Chondrocyte (in vitro differentiated cells): ENCODE data around the gene OAS1. TPM values are rescaled to one million over a fixed set of nuclear protein-coding genes. Genes with fewer than 3 reads are reported as not detected.
"Not testable (repeated sequence)": the region's sequence is repeated elsewhere in the genome, so short reads cannot be mapped to it uniquely, and the experiment has no call there.

ENCODE experiments used
- DNase-seq: peaks from one replicate; pipeline ENCODE4 v3.0.0; 2021; ENCODE audit warnings: mixed read lengths, low spot score
- H3K27ac Mint-ChIP-seq: one replicate; pipeline ENCODE4 v1.8.0; 2021; ENCODE audit warnings: mild to moderate bottlenecking, moderate library complexity, mixed read lengths; ENCODE audit not compliant: unreplicated experiment
- H3K27me3 Mint-ChIP-seq: 2 replicates; pipeline ENCODE4 v1.8.0; 2021; ENCODE audit warnings: low read depth, mixed read lengths
- H3K36me3 Mint-ChIP-seq: 2 replicates; pipeline ENCODE4 v1.8.0; 2021; ENCODE audit warnings: low read depth, mixed read lengths
- H3K4me1 Mint-ChIP-seq: 2 replicates; pipeline ENCODE4 v1.8.0; 2021; ENCODE audit warnings: low read depth, mild to moderate bottlenecking, mixed read lengths
- H3K4me3 Mint-ChIP-seq: one replicate; pipeline ENCODE4 v1.8.0; 2021; ENCODE audit warnings: mild to moderate bottlenecking, moderate library complexity, mixed read lengths; ENCODE audit not compliant: unreplicated experiment
- H3K9me3 Mint-ChIP-seq: 2 replicates; pipeline ENCODE4 v1.8.0; 2021; ENCODE audit warnings: low read depth, mixed read lengths
- CTCF ChIP-seq: fragments of 200-600 bp; sonication (generic); IDR thresholded peaks from 2 replicates; pipeline ENCODE4 v1.5.0; 2021; ENCODE audit warnings: antibody characterized with exemption, mild to moderate bottlenecking, moderate library complexity
- total RNA-seq: library from RNA; stranded (reverse); gene quantifications from 3 replicates; pipeline ENCODE4 v1.2.1, GENCODE V29; 2021

Gene OAS1
- total RNA-seq, 1 donor from 2014 or later: not detected

- no peak for DNase-seq
Observed at GRCh38 chr12:112907415-112908157, 824 bp downstream of the OAS1 start.

GRCh38 chr12:112908548-112908947 is 1.8 kb downstream of the OAS1 start:
- Mint-ChIP-seq H3K4me3 (no peak overlapping the region), H3K36me3 (peaks cover 5% of the 10 kb centered on the region), H3K27ac (no peak overlapping the region), H3K9me3 (peaks cover 17% of the 10 kb centered on the region), H3K27me3 (peaks cover 23% of the 10 kb centered on the region), H3K4me1 (peaks cover 18% of the 10 kb centered on the region)
- DNase-seq: no peak
- no peak for TF ChIP-seq CTCF

More at GRCh38 chr12:112907415-112908157, 824 bp downstream of the OAS1 start:
- Mint-ChIP-seq H3K4me1 (peaks cover 18% of the 10 kb centered on the region), H3K27ac (no peak overlapping the region), H3K9me3 (peaks cover 8% of the 10 kb centered on the region), H3K4me3 (no peak overlapping the region), H3K36me3 (no peaks in the 10 kb centered on the region), H3K27me3 (peaks cover 23% of the 10 kb centered on the region)
- TF ChIP-seq CTCF: no peak

- DNase-seq: no peak
- no peak overlapping the region for H3K27ac Mint-ChIP-seq
- H3K9me3 Mint-ChIP-seq: peaks cover 22% of the 10 kb centered on the region
- H3K27me3 Mint-ChIP-seq: peaks cover 23% of the 10 kb centered on the region
- no peak for TF ChIP-seq CTCF
- H3K4me3 Mint-ChIP-seq: no peak overlapping the region
- H3K36me3 Mint-ChIP-seq: peaks cover 5% of the 10 kb centered on the region
- H3K4me1 Mint-ChIP-seq: peaks cover 12% of the 10 kb centered on the region
Observed at GRCh38 chr12:112909693-112910092, 2.9 kb downstream of the OAS1 start.

- H3K36me3 Mint-ChIP-seq: peaks cover 5% of the 10 kb centered on the region
- TF ChIP-seq CTCF: no peak
- H3K27me3 Mint-ChIP-seq: peaks cover 16% of the 10 kb centered on the region
- H3K4me3 Mint-ChIP-seq: no peak overlapping the region
- no peaks in the 10 kb centered on the region for H3K4me1 Mint-ChIP-seq
- DNase-seq: no peak
- peaks cover 37% of the 10 kb centered on the region for H3K9me3 Mint-ChIP-seq
- no peak overlapping the region for H3K27ac Mint-ChIP-seq
Observed at GRCh38 chr12:112913038-112913688, 6.4 kb downstream of the OAS1 start.

- not testable (repeated sequence) for H3K36me3 Mint-ChIP-seq, H3K4me3 Mint-ChIP-seq, H3K27me3 Mint-ChIP-seq, H3K4me1 Mint-ChIP-seq, H3K27ac Mint-ChIP-seq, DNase-seq
- H3K9me3 Mint-ChIP-seq: peaks cover 40% of the 10 kb centered on the region
Observed at GRCh38 chr12:112913888-112914287, 7.1 kb downstream of the OAS1 start.
